ENCODE results near the gene ATP6V0A1.

- TF ChIP-seq CTCF (IDR thresholded peaks at IDR 0.05 in 8 of 11, conservative IDR thresholded peaks at IDR 0.05 in 3 of 11) (no peak), POLR2AphosphoS5 (IDR thresholded peaks at IDR 0.05) (peak; percentile 98 to 100 (median 98)), POLR2A (IDR thresholded peaks at IDR 0.05) (peak in 2 of 3 donors; percentile 46 to 86)
Measured at GRCh38 chr17:42422958-42423712, 35.5 kb upstream of the ATP6V0A1 start, which contains the start of gene CAVIN1.

Data from spleen (tissue), 7 donors.